ENCODE results near the gene RARS2.

Gene RARS2

GRCh38 chr6:87572883-87573282 is 16.9 kb downstream of the RARS2 start:
- DNase-seq, result no peak

- DNase-seq, result no peak
Observed at GRCh38 chr6:87572021-87572420, 17.8 kb downstream of the RARS2 start.

GRCh38 chr6:87561017-87561416 is 28.8 kb downstream of the RARS2 start:
- DNase-seq, result no peak

- no peak for DNase-seq
Observed at GRCh38 chr6:87558446-87558845, 31.3 kb downstream of the RARS2 start.

- no peak for DNase-seq
Observed at GRCh38 chr6:87555506-87555905, 34.3 kb downstream of the RARS2 start.

- no peak for DNase-seq
Observed at GRCh38 chr6:87553159-87553765, 36.5 kb downstream of the RARS2 start.

GRCh38 chr6:87551799-87552198 is 38.0 kb downstream of the RARS2 start:
- DNase-seq, result no peak

GRCh38 chr6:87544474-87544735 is 45.4 kb downstream of the RARS2 start:
- DNase-seq, result no peak

- DNase-seq, result no peak
Observed at GRCh38 chr6:87543696-87544473, 45.9 kb downstream of the RARS2 start.

GRCh38 chr6:87541744-87542143 is 48.0 kb downstream of the RARS2 start:
- DNase-seq, result no peak

GRCh38 chr6:87541041-87541440 is 48.7 kb downstream of the RARS2 start:
- no peak for DNase-seq

GRCh38 chr6:87540539-87540938 is 49.2 kb downstream of the RARS2 start:
- DNase-seq, result no peak

GRCh38 chr6:87539554-87539953 is 50.2 kb downstream of the RARS2 start:
- DNase-seq, result no peak

- no peak for DNase-seq
Observed at GRCh38 chr6:87538510-87539260, 51.1 kb downstream of the RARS2 start.

- no peak for DNase-seq
Observed at GRCh38 chr6:87534377-87535047, 55.3 kb downstream of the RARS2 start.

GRCh38 chr6:87529221-87529620 is 60.6 kb downstream of the RARS2 start:
- no peak for DNase-seq

- DNase-seq, result no peak
Observed at GRCh38 chr6:87522686-87523085, 67.1 kb downstream of the RARS2 start.

- no peak for DNase-seq
Observed at GRCh38 chr6:87518453-87518852, 71.3 kb downstream of the RARS2 start.

- DNase-seq, result no peak
Observed at GRCh38 chr6:87514831-87515230, 75.0 kb downstream of the RARS2 start.

- no peak for DNase-seq
Observed at GRCh38 chr6:87504441-87504840, 85.3 kb downstream of the RARS2 start.

- no peak for DNase-seq
Observed at GRCh38 chr6:87501809-87502572, 87.8 kb downstream of the RARS2 start.

- DNase-seq, result no peak
Observed at GRCh38 chr6:87498048-87498447, 91.7 kb downstream of the RARS2 start.

Measured in bone marrow (tissue), 2 donors.